Effector memory CD8-positive, alpha-beta T cell (primary cell): ENCODE measurements around the gene XXYLT1.

ENCODE experiments used
- ATAC-seq: fragments of 150-1000 bp; cut with Tn5 transposase; replicated peaks from 2 replicates; pipeline ENCODE4 v1.10.0; 2021; ENCODE audit warnings: mild to moderate bottlenecking, moderate library complexity
- DNase-seq, 3 experiments: peaks; one replicate each; pipeline ENCODE4 v3.0.0; 2021
- H3K27ac Mint-ChIP-seq, 2 donors: one replicate each; pipeline ENCODE4 v1.8.0; 2022; ENCODE audit warnings: mild to moderate bottlenecking in 2 of 2, mixed read lengths in 2 of 2, moderate library complexity in 2 of 2
- H3K27me3 Mint-ChIP-seq, 2 donors: one replicate each; pipeline ENCODE4 v1.8.0; 2022; ENCODE audit warnings: mixed read lengths in 2 of 2
- H3K36me3 Mint-ChIP-seq: one replicate; pipeline ENCODE4 v1.8.0; 2022; ENCODE audit warnings: mild to moderate bottlenecking, moderate library complexity, mixed read lengths; ENCODE audit not compliant: insufficient read depth
- H3K4me1 Mint-ChIP-seq, 2 donors: one replicate each; pipeline ENCODE4 v1.8.0; 2022; ENCODE audit warnings: low read depth in 2 of 2, mixed read lengths in 2 of 2
- H3K4me3 Mint-ChIP-seq, 2 donors: one replicate each; pipeline ENCODE4 v1.8.0; 2022; ENCODE audit warnings: mild to moderate bottlenecking in 2 of 2, mixed read lengths in 2 of 2, moderate library complexity in 2 of 2
- H3K9me3 Mint-ChIP-seq, 2 donors: one replicate each; pipeline ENCODE4 v1.8.0; 2022; ENCODE audit warnings: mixed read lengths in 2 of 2

The XXYLT1 gene

DNA sequence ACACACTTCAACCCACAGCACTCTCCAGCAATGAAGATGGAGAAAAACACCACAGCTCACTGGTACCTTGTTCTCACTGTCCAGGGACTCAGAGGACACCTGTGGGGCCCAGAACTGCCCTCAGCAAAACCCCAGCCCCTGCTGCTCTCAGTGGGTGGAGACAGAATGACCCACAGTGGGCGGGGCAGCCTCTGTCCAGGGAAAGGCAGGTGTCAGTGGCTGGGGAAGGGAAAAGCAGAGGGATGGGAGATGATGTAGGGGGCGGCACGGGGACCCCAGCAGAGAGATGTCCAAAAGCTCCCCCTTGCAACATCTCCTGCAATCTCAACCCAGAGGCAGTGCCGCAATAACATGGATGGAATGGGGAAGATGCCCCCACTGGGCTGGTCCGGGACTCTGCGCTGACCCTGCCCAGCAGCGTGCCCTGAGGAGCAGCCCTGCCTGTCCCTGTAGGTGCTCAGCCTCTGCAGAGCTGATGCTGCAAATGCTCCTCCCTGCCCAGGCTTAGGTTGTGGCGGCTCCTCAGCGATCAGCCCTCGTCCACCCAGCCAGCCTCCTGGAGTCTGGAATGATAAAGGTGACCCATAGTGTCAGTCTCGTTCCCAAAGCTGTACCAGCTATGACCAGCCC, 193.9 kb downstream of the XXYLT1 start:
- ATAC-seq (no peak), DNase-seq (no peak)
- no peak overlapping the region for H3K4me3 Mint-ChIP-seq
- peak overlapping the region in 1 of 2 donors; percentile 61 for H3K27ac Mint-ChIP-seq
- no peaks in the 10 kb centered on the region for H3K27me3 Mint-ChIP-seq
- H3K9me3 Mint-ChIP-seq, result no peaks in the 10 kb centered on the region
- peaks cover 2% of the 10 kb centered on the region for H3K36me3 Mint-ChIP-seq
- peaks cover 5 to 7% of the 10 kb centered on the region in 2 donors for H3K4me1 Mint-ChIP-seq

DNA sequence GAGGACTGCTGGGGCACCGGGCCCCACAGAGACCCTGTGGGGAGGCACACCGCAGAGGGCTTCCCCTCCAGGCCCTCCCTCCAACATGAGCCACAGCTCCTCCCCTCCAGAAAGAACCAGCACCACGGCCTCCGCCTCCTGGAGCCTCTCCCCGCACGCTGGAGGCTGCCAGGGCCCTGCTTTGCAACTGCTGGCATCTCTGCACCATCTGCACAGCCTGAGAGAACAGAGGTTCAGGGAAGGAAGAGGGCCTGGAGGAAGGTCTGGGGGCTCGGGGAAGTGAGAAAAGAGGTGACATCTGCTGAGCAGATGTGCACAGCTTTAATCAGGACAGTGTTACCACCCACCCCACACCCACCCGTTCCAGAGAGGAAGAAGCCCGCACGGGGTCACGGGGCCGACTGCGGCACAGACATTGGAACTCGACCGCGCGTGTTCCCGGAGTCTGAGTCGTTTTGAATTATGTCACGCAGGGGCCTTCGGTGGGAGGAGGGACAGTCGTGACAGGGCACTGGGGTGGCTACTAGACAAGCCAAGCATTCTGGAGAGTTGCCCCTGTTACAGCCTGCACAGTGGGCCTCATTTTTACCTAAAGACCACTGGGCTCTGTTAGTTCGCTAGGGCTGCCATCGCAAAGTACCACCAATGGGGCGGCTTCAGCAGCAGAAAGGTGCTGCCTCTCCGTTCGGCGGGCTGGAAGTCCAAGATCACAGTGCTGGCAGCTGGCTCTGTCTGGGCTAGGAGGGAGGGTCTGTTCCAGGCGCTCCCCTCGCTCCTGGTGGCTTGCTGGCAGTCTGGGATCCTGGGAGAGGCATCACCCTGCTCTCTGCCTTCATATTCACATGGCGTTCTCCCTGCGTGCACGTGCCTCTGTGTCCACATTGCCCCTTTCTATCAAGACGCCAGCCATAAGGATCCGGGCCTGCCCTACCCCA, 194.8 kb downstream of the XXYLT1 start:
- DNase-seq, result no peak
- ATAC-seq, result no peak
- Mint-ChIP-seq H3K27me3 (no peaks in the 10 kb centered on the region), H3K4me1 (peaks cover 5 to 7% of the 10 kb centered on the region in 2 donors), H3K9me3 (no peaks in the 10 kb centered on the region), H3K27ac (peak overlapping the region in 1 of 2 donors; percentile 61), H3K36me3 (peaks cover 4% of the 10 kb centered on the region), H3K4me3 (no peak overlapping the region)

DNA sequence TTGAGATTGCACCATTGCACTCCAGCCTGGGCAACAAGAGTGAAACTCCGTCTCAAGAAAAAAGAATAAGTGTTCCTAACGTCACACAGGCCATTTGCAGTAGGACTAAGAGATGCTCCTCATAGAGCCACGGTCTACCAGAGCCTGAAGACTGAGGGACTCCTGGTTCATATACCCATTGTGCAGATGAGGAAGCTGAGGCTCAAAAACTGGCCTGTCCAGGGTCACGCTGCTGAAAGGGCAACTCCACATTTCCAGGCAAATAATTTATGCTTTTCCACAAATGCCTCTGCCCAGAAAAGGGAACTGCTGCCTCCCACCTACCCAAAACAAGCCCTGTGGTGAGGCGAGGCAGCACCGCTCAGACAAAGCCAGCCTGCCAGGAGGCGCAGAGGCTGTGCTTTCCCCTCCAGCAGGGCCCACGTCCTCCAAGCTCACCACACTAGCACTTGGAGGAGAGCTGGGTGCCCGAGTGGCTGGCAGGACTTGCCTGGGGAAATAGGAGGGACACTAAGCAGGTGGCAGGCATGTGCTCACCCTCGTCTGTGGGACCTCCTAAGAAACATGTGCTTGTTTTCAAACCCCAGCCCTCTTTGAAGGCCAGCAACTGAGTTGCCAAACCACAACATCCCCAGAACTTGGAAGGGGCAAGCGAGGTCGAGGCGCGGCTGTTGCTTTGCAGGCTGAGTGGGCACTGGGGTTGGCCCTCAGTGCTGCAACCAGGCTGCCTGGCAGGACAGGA, 195.6 kb downstream of the XXYLT1 start:
- DNase-seq (no peak), ATAC-seq (no peak)
- Mint-ChIP-seq H3K4me3 (no peak overlapping the region), H3K36me3 (peaks cover 4% of the 10 kb centered on the region), H3K9me3 (no peaks in the 10 kb centered on the region), H3K4me1 (peaks cover 5 to 7% of the 10 kb centered on the region in 2 donors), H3K27ac (no peak overlapping the region), H3K27me3 (no peaks in the 10 kb centered on the region)

DNA sequence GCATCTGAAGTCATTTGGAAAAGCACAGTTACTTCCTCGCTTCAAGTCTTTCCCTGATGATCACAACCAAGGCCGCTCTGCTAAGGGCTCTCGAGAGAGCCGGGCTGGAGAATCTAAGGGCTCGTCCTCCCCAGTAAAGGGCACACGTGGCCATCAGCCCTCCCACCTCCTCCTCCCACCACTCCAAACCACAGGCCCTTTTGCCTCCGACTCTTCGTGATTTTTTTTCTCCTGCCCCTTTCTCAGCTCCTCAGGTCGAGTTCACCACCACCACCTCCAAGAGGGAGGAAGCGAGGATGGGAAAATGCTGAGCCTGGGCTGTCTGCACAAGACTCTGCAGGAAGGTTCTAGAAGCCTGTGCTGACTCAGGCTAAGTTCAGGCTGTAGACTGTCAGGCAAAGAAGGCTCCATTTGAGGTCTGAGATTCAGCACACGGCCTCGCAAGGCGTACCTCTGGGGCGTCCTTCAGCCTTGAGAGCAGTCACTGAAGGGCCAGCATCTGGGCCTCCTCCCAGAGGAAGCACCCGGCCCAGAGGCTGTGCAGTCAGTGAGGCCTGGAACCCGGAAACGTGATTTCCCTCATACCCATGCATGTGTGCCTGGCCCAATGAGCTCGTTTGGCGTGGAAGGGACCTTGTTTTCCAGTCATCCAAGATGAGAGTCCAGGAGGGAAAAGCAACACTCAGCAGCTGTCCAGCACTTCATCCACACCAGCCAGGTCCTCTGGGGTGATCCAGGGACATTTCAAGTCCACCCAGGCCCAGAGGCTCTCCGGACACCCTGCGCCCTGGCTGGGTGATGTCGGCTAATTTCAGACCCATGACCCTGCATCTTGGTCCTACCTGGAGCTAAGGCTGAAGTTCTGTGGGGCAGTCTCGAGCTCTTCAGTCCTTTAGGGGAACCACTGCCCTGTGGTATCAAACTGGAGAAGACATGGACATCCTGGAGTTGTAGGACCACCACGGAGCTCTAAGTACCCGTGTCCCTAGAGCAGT, 196.8 kb downstream of the XXYLT1 start:
- H3K27me3 Mint-ChIP-seq, result no peaks in the 10 kb centered on the region

DNA sequence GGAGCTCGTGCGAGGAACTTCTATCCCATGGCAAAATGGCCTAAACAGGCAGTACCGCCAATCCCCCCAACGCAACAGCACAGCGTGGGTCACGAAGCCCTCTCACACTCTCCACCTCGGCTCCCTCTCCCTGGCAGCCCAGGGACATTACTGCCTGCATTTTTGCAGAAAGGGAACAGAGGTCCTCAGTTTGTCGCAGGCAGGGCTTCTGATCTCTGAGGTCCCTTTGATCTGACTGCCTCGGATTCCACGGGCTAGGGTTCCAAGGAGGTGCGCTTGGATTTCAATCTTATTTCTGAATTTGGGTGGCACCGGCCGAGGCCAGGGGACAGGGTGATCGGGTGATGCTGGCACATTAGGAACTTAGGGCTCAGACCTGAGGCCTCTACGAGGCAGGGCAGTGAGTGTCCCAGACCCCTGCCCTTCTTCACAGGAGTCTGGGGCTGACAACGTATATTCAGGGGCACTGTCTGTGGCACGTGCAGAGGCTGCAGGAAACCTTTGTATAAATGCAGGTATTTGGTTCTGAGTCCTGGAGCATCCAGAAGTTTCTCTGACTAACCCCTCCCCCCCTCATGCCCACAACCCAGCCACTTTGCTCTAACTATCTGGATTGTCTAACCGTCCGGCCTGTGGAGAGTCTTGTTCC, 197.9 kb downstream of the XXYLT1 start:
- no peaks in the 10 kb centered on the region for H3K9me3 Mint-ChIP-seq
- H3K27me3 Mint-ChIP-seq, result no peaks in the 10 kb centered on the region
- H3K27ac Mint-ChIP-seq, result no peak overlapping the region
- H3K4me3 Mint-ChIP-seq, result no peak overlapping the region
- H3K36me3 Mint-ChIP-seq, result peaks cover 6% of the 10 kb centered on the region
- H3K4me1 Mint-ChIP-seq, result peaks cover 0 to 4% of the 10 kb centered on the region in 2 donors
- no peak for DNase-seq
- ATAC-seq, result no peak

More for the DNA sequence above, 196.8 kb downstream of the XXYLT1 start:
- peaks cover 4% of the 10 kb centered on the region for H3K36me3 Mint-ChIP-seq
- H3K9me3 Mint-ChIP-seq, result no peaks in the 10 kb centered on the region
- H3K4me1 Mint-ChIP-seq, result peaks cover 0 to 4% of the 10 kb centered on the region in 2 donors
- H3K27ac Mint-ChIP-seq, result no peak overlapping the region
- no peak overlapping the region for H3K4me3 Mint-ChIP-seq
- no peak for DNase-seq
- ATAC-seq, result no peak

DNA sequence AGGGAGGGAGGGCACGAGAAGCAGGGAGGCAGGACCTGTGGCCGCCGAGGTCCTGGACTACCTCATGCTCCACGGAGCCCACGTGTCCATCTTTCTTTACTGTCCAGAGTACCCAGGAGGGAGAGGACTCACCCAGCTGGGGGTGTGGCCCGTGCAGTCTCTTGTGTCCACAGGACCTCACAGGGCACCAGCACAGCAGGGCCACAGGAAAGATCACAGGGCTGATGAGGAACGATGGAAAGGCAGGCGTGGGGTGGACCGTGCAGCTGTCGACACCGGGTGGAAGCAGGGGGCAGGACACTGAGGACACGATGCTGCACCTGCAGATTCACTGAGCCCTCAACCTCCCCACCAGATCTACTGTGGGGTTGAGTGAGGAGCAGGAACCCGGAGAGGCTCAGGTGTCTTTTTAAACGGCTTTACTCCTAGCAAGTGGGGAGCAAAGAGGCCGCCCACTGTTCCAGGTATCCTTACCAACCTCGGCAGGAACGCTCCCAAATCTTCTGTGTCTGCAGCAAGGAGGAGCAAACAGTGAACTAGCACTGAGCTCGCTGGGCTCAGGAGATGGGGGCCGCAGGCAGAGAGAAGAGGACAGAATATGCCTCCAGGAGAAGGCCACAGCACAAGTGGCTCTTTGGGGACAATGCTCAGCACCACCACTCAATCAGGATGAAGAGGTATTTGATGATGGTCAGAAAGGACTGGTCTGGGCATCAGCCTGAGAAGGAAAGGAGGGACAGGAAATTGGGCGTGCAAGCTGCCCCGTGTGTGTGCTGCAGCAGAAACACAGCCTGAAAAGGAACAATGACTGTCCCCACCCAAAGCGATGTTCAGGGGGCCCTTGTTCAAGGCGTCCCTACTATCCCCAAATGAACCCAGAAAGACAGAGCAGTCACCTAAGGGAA, 198.8 kb downstream of the XXYLT1 start:
- peaks cover 0 to 4% of the 10 kb centered on the region in 2 donors for H3K4me1 Mint-ChIP-seq
- H3K27me3 Mint-ChIP-seq, result no peaks in the 10 kb centered on the region
- no peak overlapping the region for H3K27ac Mint-ChIP-seq
- no peaks in the 10 kb centered on the region for H3K9me3 Mint-ChIP-seq
- DNase-seq (no peak), ATAC-seq (no peak)
- H3K4me3 Mint-ChIP-seq, result no peak overlapping the region
- H3K36me3 Mint-ChIP-seq, result peaks cover 6% of the 10 kb centered on the region

DNA sequence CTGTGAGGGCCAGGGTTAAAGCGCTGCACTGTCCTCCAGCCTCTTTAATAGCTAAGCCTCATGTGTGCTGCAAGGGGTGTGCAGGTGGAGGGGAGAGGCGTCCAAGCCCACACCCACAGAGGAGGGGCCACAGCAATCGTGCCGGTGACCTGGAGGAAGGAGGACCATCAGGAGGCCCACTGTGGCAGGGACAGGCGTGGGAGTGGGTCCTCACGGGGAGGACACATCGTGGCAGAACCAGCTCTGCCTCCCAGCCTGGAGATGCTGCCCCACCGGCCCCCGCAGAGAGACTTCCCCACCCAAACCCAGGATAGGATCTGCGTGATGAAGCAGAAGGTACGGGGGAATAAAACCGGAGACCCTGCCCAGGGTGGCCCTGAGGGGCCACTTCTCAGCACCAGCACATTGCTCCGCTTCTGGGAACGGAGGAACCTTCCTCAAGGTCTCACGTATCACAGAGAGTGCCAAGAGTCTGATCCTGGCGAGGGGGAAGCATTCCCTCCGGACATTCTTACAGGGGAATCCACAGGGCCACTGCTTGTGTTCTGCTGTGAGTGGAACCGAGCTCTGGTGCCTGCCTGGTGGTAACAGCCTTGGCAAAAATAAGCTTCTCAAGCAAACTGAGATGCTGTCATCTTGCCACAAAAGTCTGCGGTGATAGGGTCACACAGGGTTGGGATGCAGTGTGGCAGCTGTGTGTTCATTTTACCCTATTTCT, 199.8 kb downstream of the XXYLT1 start:
- peaks cover 6% of the 10 kb centered on the region for H3K36me3 Mint-ChIP-seq
- no peak overlapping the region for H3K4me3 Mint-ChIP-seq
- no peak for ATAC-seq

DNA sequence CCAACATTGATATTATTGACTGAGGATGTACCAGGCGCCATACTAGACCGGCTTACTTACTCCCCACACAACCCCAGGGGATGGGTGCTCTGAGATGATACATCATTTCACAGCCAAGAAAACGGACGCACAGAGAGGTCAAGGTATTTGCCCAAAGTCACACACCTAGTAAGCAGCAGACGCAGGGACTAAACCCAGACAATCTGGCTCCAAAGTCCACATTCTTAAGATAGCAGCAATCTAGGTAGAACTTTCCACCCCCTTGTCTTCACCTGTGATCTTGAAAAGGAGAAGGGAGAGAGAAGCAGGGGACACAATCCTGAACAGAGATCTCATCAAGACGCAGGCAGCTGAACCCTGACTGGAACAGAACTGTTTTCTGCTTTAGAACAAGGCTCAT, 200.6 kb downstream of the XXYLT1 start:
- H3K36me3 Mint-ChIP-seq, result peaks cover 6% of the 10 kb centered on the region
- no peaks in the 10 kb centered on the region for H3K9me3 Mint-ChIP-seq
- H3K4me3 Mint-ChIP-seq, result no peak overlapping the region
- DNase-seq (no peak), ATAC-seq (no peak)
- peaks cover 0 to 2% of the 10 kb centered on the region in 2 donors for H3K4me1 Mint-ChIP-seq
- no peak overlapping the region for H3K27ac Mint-ChIP-seq
- no peaks in the 10 kb centered on the region for H3K27me3 Mint-ChIP-seq

More for the DNA sequence above, 199.8 kb downstream of the XXYLT1 start:
- no peak for DNase-seq
- no peaks in the 10 kb centered on the region for H3K27me3 Mint-ChIP-seq
- peak overlapping the region in 1 of 2 donors; percentile 60 for H3K27ac Mint-ChIP-seq
- peaks cover 0 to 4% of the 10 kb centered on the region in 2 donors for H3K4me1 Mint-ChIP-seq
- no peaks in the 10 kb centered on the region for H3K9me3 Mint-ChIP-seq

DNA sequence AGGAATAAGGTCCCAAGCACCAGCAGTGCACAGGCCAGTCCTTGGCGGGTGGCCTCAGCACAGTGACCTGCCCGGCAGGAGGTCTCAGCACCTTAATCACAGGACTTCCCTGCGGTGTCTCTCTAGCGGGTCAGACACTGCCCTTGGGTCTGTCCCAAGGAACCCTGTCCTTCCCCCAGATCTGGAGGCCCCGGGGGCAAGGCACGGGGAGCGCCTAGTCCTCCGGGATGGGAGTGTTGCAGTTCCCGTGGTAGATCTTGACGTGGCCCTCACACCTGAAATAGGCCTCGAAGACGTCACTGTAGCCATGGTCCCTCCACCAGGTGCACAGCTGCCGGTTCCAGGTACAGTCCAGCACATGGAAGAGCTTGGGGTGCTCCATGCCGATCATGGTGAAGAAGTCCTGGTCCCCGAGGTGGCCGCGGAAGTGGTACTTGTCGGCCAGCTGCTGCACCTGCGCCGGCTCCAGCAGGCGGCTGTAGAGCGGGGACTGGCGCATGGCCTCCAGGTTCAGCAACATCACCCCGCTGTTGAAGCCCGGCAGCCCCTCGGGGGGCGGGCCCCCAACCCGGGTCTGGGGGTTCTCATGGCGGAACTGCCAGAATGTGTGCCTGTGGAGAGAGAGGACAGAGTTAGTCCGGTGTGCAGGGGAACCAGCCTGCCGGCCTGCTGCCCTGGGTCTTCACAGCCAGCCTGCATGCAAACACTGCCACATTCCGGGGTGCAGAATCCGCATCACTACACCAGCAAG, 201.3 kb downstream of the XXYLT1 start:
- H3K4me1 Mint-ChIP-seq, result peaks cover 0 to 2% of the 10 kb centered on the region in 2 donors
- H3K27ac Mint-ChIP-seq, result no peak overlapping the region
- ATAC-seq, result no peak
- peaks cover 6% of the 10 kb centered on the region for H3K36me3 Mint-ChIP-seq
- H3K9me3 Mint-ChIP-seq, result no peaks in the 10 kb centered on the region
- H3K4me3 Mint-ChIP-seq, result no peak overlapping the region
- no peak for DNase-seq
- H3K27me3 Mint-ChIP-seq, result no peaks in the 10 kb centered on the region

DNA sequence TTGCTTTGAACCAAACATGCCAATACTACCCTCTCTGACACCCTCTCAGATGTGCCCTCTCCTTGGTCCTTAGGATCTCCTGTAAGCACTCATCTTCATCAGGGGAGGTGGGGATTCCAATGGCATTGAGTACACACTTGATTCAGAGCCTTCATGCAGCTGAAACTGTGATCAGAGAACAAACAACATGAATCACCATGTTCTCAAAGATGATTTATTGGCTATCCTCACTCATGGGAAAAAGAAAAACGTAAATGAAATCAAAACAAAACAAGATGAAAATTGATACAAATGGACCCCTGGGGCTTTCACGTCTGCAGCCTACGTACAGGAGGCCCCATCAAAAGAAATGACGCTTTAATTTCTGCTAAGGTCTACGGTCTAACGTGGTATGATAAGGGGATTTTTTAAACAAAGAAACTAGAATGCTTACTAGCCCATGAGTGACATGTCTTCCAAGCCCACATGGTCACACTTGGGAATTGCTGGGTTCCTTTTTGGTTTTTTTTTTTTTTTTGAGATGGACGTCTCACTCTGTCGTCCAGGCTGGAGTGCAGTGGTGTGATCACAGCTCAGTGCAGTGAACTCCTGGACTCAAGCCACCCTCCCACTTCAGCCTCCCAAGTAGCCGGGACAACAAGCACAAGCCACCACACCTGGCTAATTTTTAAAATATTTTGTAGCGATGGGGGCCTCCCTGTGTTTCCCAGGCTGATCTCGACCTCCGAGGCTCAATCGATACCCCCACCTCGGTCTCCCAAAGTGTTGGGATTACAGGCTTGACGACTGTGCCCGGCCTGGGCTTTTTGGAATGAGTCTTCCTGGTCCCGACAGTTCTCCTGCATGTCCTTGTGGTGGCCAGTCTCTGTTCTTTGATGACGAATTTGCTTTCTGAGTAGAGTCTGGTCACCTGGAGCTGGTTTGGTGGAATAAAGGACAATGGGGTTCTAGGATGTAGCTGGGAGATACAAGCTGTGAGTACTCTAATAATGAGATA, 202.6 kb downstream of the XXYLT1 start:
- Mint-ChIP-seq H3K9me3 (no peaks in the 10 kb centered on the region), H3K27ac (peak overlapping the region in 1 of 2 donors; percentile 57), H3K27me3 (no peaks in the 10 kb centered on the region), H3K36me3 (peaks cover 6% of the 10 kb centered on the region), H3K4me3 (no peak overlapping the region), H3K4me1 (peaks cover 0 to 2% of the 10 kb centered on the region in 2 donors)
- ATAC-seq, result no peak
- no peak for DNase-seq
